Calu3 (cell line): ENCODE results near the gene SH3BP1. TPM values are rescaled to one million over a fixed set of nuclear protein-coding genes. Genes with fewer than 3 reads are reported as not detected.
"Not testable (repeated sequence)": the region's sequence is repeated elsewhere in the genome, so short reads cannot be mapped to it uniquely, and the experiment has no call there.

Experiments used
- BruUV-seq: library from RNA; stranded (reverse); fragments of 400-500 nt; replicated peaks from 2 replicates; lab custom pipeline; 2021; lab: Mats Ljungman, UMichigan
- CTCF ChIA-PET: fragments of 300-600 bp; sonication (Branson Sonifier 250); formaldehyde crosslinking; loops from one replicate; lab custom pipeline; 2022; ENCODE audit warnings: antibody characterized with exemption; lab: Charles Lee
- DNase-seq: peaks from one replicate; pipeline ENCODE4 v3.0.0; 2022
- H3K27ac Mint-ChIP-seq: one replicate; pipeline ENCODE4 v1.8.0; 2022; ENCODE audit warnings: mixed read lengths; ENCODE audit not compliant: unreplicated experiment
- H3K27me3 Mint-ChIP-seq: one replicate; pipeline ENCODE4 v1.8.0; 2022; ENCODE audit warnings: mixed read lengths; ENCODE audit not compliant: unreplicated experiment
- H3K36me3 Mint-ChIP-seq: one replicate; pipeline ENCODE4 v1.8.0; 2022; ENCODE audit warnings: mild to moderate bottlenecking, moderate library complexity, mixed read lengths; ENCODE audit not compliant: insufficient read depth, unreplicated experiment
- H3K4me1 Mint-ChIP-seq: one replicate; pipeline ENCODE4 v1.8.0; 2022; ENCODE audit warnings: mild to moderate bottlenecking, low read depth, mixed read lengths; ENCODE audit not compliant: unreplicated experiment
- H3K4me3 Mint-ChIP-seq: one replicate; pipeline ENCODE4 v1.8.0; 2022; ENCODE audit warnings: mild to moderate bottlenecking, low read depth, moderate library complexity, mixed read lengths; ENCODE audit not compliant: unreplicated experiment
- H3K9me3 Mint-ChIP-seq: one replicate; pipeline ENCODE4 v1.8.0; 2022; ENCODE audit warnings: low read depth, mixed read lengths; ENCODE audit not compliant: unreplicated experiment
- intact Hi-C: fragments of 100-400 bp; cut with micrococcal nuclease; formaldehyde crosslinking; loops from one replicate; pipeline ENCODE4 v1.10.0; 2022; ENCODE audit not compliant: unreplicated experiment
- total RNA-seq: library from RNA; stranded (reverse); gene quantifications from 2 replicates; pipeline ENCODE4 v1.2.3, GENCODE V29; 2022
- TF ChIP-seq, protein P1 (sequence below): fragments of 200-600 bp; IDR thresholded peaks from one replicate; pipeline ENCODE4 v1.8.0; 2022; ENCODE audit warnings: antibody characterized with exemption; ENCODE audit not compliant: unreplicated experiment

Gene SH3BP1
- total RNA-seq, 1 experiment from 2014 or later: 17.6 TPM

DNA sequence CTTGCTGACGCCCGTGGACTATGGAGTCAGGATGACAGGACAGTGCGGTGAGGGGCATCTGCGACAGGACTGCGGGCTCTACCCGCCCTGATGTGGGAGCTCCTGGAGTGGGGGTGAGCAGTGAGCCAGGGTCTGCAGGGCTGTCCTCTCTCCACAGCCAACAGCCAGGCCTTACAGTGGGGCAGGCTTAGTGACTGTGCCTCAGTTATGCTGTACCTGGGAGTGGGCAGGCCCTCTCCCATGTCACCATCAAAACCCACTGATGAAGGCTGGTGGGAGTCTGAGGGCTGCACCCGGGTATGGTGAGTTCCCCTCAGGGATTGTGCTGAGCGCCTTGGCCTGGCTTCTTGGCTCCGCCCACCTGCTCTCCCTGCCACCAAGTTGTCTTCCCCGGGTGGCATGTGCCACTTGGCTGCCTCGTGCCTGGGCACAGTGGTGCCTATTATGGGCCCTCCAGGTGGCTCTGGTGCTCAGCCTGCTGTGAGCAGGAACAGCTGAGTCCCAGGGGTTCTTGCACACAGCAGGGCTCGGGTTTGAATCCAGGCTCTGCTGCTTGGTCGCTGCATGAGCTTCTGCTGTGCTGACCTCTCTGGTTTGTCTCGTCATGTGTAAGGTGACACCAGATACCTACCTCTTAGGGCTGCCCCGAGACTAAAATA is 53.3 kb downstream of the SH3BP1 start:
- Mint-ChIP-seq H3K9me3 (no peaks in the 10 kb centered on the region), H3K27me3 (no peaks in the 10 kb centered on the region), H3K4me1 (peaks cover 19% of the 10 kb centered on the region), H3K4me3 (no peak overlapping the region), H3K27ac (no peak overlapping the region), H3K36me3 (peaks cover 55% of the 10 kb centered on the region)
- intact Hi-C loops: no loop called here
- CTCF ChIA-PET: interaction anchor here (0.6 to 0.7 kb wide), 2 partner anchors 16 to 43 kb away, joined by 3 to 4 read pairs; no protein-coding TSS in a partner anchor
- no peak for DNase-seq
- no TSS peak for BruUV-seq
- TF ChIP-seq, protein P1, sequence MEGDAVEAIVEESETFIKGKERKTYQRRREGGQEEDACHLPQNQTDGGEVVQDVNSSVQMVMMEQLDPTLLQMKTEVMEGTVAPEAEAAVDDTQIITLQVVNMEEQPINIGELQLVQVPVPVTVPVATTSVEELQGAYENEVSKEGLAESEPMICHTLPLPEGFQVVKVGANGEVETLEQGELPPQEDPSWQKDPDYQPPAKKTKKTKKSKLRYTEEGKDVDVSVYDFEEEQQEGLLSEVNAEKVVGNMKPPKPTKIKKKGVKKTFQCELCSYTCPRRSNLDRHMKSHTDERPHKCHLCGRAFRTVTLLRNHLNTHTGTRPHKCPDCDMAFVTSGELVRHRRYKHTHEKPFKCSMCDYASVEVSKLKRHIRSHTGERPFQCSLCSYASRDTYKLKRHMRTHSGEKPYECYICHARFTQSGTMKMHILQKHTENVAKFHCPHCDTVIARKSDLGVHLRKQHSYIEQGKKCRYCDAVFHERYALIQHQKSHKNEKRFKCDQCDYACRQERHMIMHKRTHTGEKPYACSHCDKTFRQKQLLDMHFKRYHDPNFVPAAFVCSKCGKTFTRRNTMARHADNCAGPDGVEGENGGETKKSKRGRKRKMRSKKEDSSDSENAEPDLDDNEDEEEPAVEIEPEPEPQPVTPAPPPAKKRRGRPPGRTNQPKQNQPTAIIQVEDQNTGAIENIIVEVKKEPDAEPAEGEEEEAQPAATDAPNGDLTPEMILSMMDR: no peak

DNA sequence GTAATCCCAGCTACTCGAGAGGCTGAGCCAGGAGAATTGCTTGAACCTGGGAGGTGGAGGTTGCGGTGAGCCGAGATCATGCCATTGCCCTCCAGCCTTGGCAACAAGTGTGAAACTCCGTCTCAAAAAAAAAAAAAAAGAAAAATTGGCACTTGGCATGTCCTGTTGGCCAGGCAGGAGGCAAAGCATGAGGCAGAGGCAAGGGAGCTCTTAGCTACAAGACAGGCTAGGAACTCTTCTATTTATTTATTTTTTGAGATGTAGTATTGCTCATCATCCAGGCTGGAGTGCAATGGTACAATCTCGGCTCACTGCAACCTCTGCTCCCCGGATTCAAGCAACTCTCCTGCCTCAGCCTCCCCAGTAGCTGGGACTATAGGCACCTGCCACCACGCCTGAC is 54.7 kb downstream of the SH3BP1 start:
- BruUV-seq, H3K27ac Mint-ChIP-seq, H3K27me3 Mint-ChIP-seq, CTCF ChIA-PET, H3K4me1 Mint-ChIP-seq, intact Hi-C loops, H3K4me3 Mint-ChIP-seq, H3K9me3 Mint-ChIP-seq, DNase-seq: not testable (repeated sequence)
- peaks cover 44% of the 10 kb centered on the region for H3K36me3 Mint-ChIP-seq

DNA sequence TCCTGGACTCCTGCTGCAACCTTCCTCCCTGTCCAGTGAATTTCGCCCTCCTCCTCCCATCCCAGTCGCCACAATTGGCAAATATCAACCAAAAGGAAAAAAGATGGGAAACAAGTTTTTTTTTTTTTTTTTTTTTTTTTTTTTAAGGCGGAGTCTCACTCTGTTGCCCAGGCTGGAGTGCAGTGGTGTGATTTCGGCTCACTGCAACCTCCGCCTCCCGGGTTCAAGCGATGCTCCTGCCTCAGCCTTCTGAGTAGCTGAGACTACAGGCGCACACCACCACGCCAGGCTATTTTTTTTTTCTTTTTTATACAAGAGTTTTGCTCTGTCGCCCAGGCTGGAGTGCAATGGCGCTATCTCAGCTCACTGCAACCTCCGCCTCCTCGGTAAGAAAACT is 56.8 kb downstream of the SH3BP1 start:
- not testable (repeated sequence) for BruUV-seq, H3K27ac Mint-ChIP-seq, H3K4me1 Mint-ChIP-seq, DNase-seq, H3K27me3 Mint-ChIP-seq, H3K9me3 Mint-ChIP-seq
- CTCF ChIA-PET: interaction anchor here (0.7 to 1.2 kb wide), 3 partner anchors 10 to 57 kb away, joined by 3 read pairs; partner anchors contain the start of genes NOL12 and SH3BP1
- Mint-ChIP-seq H3K36me3 (peaks cover 24% of the 10 kb centered on the region), H3K4me3 (peak overlapping the region; percentile 9)
- intact Hi-C loops: loop anchor here (5.0 kb wide), 1 partner anchor 36 kb away; no protein-coding TSS in a partner anchor

DNA sequence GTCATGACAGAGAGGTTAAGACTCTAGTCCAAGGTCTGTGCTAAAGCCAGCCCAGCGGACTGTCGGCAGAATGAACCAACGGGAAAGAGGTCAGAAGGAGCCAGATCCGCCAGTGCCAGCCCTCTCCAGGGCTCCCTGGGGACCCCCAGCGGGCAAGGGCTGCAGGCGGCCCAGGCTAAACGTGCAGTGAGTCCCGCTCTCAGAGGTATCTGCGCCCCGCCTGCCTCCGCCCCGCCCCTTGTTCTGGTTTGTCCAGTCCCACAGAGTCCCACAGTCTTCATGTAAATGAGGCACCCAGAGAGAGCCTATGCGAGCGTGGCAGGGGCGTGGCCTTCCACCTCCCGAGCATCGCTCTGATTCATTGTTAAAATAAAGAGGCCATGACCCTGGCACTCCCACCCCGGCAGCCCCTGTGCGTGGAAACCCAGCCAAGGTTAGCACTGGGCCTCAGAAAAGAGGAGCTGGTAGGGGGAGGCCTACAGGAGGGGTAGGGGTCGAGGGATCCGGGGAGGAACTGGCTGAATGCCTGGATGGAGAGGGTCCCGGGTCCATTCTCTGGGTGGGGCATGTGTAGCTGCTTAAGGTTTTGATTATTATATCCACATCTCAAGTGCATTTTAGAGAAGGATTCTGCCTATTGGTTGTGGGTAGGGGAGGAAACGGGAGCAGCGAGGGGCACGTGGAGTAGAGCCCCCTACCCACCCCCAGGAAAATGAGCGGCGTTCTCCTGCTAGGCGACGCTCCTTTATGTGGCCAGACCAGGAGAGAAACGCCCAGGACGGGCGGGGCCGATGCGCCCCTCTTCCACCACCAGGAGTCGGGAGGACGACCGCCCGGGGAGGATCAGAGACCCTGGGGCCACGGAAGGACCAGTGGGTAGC is 57.4 kb downstream of the SH3BP1 start, which contains the start of gene TRIOBP:
Gene TRIOBP, plus strand, starts transcription at position 392 of the 881 bp plus-strand sequence. CDS start 4,318 bp downstream, outside the sequence.
- no TSS peak for BruUV-seq
- Mint-ChIP-seq H3K36me3 (peaks cover 22% of the 10 kb centered on the region), H3K27ac (peak within 1 kb of the TSS; percentile 33), H3K9me3 (no peaks in the 10 kb centered on the region), H3K27me3 (no peaks in the 10 kb centered on the region), H3K4me3 (peak within 1 kb of the TSS; percentile 9), H3K4me1 (no peaks in the 10 kb centered on the region)
- TF ChIP-seq, protein P1: peak; percentile 47
- intact Hi-C loops: loop anchor here (5.0 kb wide), 1 partner anchor 35 kb away; no protein-coding TSS in a partner anchor
- peak; percentile 88 for DNase-seq
- CTCF ChIA-PET: interaction anchor here (0.7 to 1.2 kb wide), 4 partner anchors 11 to 89 kb away, joined by 3 to 4 read pairs (median 3); partner anchors contain the start of genes GGA1, NOL12 and SH3BP1

DNA sequence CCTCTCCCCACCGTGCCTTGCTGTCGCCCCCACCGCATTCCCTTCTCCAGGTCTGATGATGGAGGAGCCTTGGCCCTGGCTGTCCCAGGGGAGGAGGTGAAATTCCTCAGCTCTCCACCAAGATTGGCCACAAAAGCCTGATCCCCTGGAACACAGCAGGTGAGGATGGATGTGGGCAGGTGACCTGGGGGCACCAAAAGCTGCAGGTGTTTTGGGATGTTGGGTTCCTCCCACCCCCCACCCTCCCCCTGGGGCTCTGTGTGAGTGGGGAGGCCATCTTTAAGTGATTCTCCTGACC is 58.0 kb downstream of the SH3BP1 start:
- TF ChIP-seq, protein P1: no peak
- DNase-seq: no peak
- BruUV-seq: no TSS peak
- Mint-ChIP-seq H3K27me3 (no peaks in the 10 kb centered on the region), H3K4me3 (no peak overlapping the region), H3K4me1 (no peaks in the 10 kb centered on the region), H3K36me3 (peaks cover 16% of the 10 kb centered on the region), H3K27ac (no peak overlapping the region), H3K9me3 (no peaks in the 10 kb centered on the region)
- CTCF ChIA-PET: interaction anchor here (0.7 to 1.1 kb wide), 4 partner anchors 34 to 299 kb away, joined by 3 to 7 read pairs (median 5); partner anchors contain the start of gene GGA1
- intact Hi-C loops: loop anchor here (5.0 kb wide), 1 partner anchor 35 kb away; no protein-coding TSS in a partner anchor
